ENCODE results near the gene LINGO1.

The LINGO1 gene

GRCh38 chr15:77656294-77656693, 23.6 kb upstream of the LINGO1 start:
- DNase-seq (ENCODE audit: low read depth): no peak

GRCh38 chr15:77654975-77655374, 22.3 kb upstream of the LINGO1 start:
- DNase-seq (ENCODE audit: low read depth): no peak

- no peak for DNase-seq (ENCODE audit: low read depth)
These were observed 21.2 kb upstream of the LINGO1 start for GRCh38 chr15:77653832-77654480.

- DNase-seq (ENCODE audit: low read depth): no peak
These were observed 17.6 kb upstream of the LINGO1 start for GRCh38 chr15:77650265-77650664.

- DNase-seq (ENCODE audit: low read depth): no peak
These were observed 16.9 kb upstream of the LINGO1 start for GRCh38 chr15:77649610-77650009.

GRCh38 chr15:77649017-77649416, 16.3 kb upstream of the LINGO1 start:
- DNase-seq (ENCODE audit: low read depth): no peak

- DNase-seq (ENCODE audit: low read depth): no peak
These were observed 15.2 kb upstream of the LINGO1 start for GRCh38 chr15:77647961-77648360.

GRCh38 chr15:77646104-77646694, 13.5 kb upstream of the LINGO1 start:
- DNase-seq (ENCODE audit: low read depth): no peak

- no peak for DNase-seq (ENCODE audit: low read depth)
These were observed 12.9 kb upstream of the LINGO1 start for GRCh38 chr15:77645602-77646001.

GRCh38 chr15:77644543-77645247, 12.0 kb upstream of the LINGO1 start:
- DNase-seq (ENCODE audit: low read depth): no peak

GRCh38 chr15:77643764-77644163, 11.1 kb upstream of the LINGO1 start:
- DNase-seq (ENCODE audit: low read depth): no peak

- DNase-seq (ENCODE audit: low read depth): no peak
These were observed 10.2 kb upstream of the LINGO1 start for GRCh38 chr15:77642793-77643430.

- no peak for DNase-seq (ENCODE audit: low read depth)
These were observed 9.3 kb upstream of the LINGO1 start for GRCh38 chr15:77641999-77642398.

- no peak for DNase-seq (ENCODE audit: low read depth)
These were observed 7.9 kb upstream of the LINGO1 start for GRCh38 chr15:77640615-77641014.

GRCh38 chr15:77639431-77639830, 6.7 kb upstream of the LINGO1 start:
- DNase-seq (ENCODE audit: low read depth): no peak

GRCh38 chr15:77637851-77638692, 5.4 kb upstream of the LINGO1 start:
- no peak for DNase-seq (ENCODE audit: low read depth)

- DNase-seq (ENCODE audit: low read depth): no peak
These were observed 3.5 kb upstream of the LINGO1 start for GRCh38 chr15:77636209-77636608.

- no peak for DNase-seq (ENCODE audit: low read depth)
These were observed 1.7 kb upstream of the LINGO1 start for GRCh38 chr15:77634266-77634962.

GRCh38 chr15:77633913-77634265, 1.2 kb upstream of the LINGO1 start:
- no peak for DNase-seq (ENCODE audit: low read depth)

- peak; percentile 57 for DNase-seq (ENCODE audit: low read depth)
These were observed 611 bp upstream of the LINGO1 start for GRCh38 chr15:77633134-77633912.
